HG03432 (cell line): ENCODE measurements around the gene MSI2.

ENCODE experiments used
- ATAC-seq: cut with Tn5 transposase; IDR thresholded peaks from one replicate; pipeline ENCODE4 v1.9.1; 2021; ENCODE audit warnings: mild to moderate bottlenecking, moderate library complexity; ENCODE audit not compliant: unreplicated experiment

The MSI2 gene

GRCh38 chr17:57387575-57387974 lies 131.3 kb downstream of the MSI2 start:
- no peak for ATAC-seq

- no peak for ATAC-seq
Observed at GRCh38 chr17:57388131-57388725, 131.9 kb downstream of the MSI2 start.

- ATAC-seq, result no peak
Observed at GRCh38 chr17:57389473-57389872, 133.2 kb downstream of the MSI2 start.

GRCh38 chr17:57391076-57391825 lies 134.9 kb downstream of the MSI2 start:
- no peak for ATAC-seq

GRCh38 chr17:57391857-57392471 lies 135.6 kb downstream of the MSI2 start:
- ATAC-seq, result no peak

- ATAC-seq, result no peak
Observed at GRCh38 chr17:57393368-57393767, 137.0 kb downstream of the MSI2 start.

- no peak for ATAC-seq
Observed at GRCh38 chr17:57394375-57394774, 138.1 kb downstream of the MSI2 start.

GRCh38 chr17:57395721-57396321 lies 139.5 kb downstream of the MSI2 start:
- no peak for ATAC-seq

- no peak for ATAC-seq
Observed at GRCh38 chr17:57396511-57396921, 140.2 kb downstream of the MSI2 start.

GRCh38 chr17:57397402-57397801 lies 141.1 kb downstream of the MSI2 start:
- no peak for ATAC-seq

- no peak for ATAC-seq
Observed at GRCh38 chr17:57399690-57400089, 143.4 kb downstream of the MSI2 start.

- no peak for ATAC-seq
Observed at GRCh38 chr17:57400648-57401047, 144.3 kb downstream of the MSI2 start.

GRCh38 chr17:57401556-57402488 lies 145.5 kb downstream of the MSI2 start:
- ATAC-seq, result no peak

GRCh38 chr17:57402681-57403180 lies 146.4 kb downstream of the MSI2 start:
- no peak for ATAC-seq

GRCh38 chr17:57403236-57403635 lies 146.9 kb downstream of the MSI2 start:
- ATAC-seq, result no peak

GRCh38 chr17:57404073-57404472 lies 147.8 kb downstream of the MSI2 start:
- no peak for ATAC-seq

GRCh38 chr17:57404795-57405490 lies 148.6 kb downstream of the MSI2 start:
- no peak for ATAC-seq

- no peak for ATAC-seq
Observed at GRCh38 chr17:57405491-57406072, 149.3 kb downstream of the MSI2 start.

GRCh38 chr17:57406131-57406980 lies 150.0 kb downstream of the MSI2 start:
- no peak for ATAC-seq
